Astrocyte (in vitro differentiated cells and primary cell): ENCODE measurements around the gene FFAR3.

Experiments used
- EZH2 ChIP-seq: IDR thresholded peaks from 2 replicates; pipeline ENCODE4 v1.6.1; 2012; ENCODE audit warnings: mild to moderate bottlenecking, low read length, inconsistent platforms; ENCODE audit not compliant: insufficient read depth
- TF ChIP-seq, protein P1 (sequence below): IDR thresholded peaks from 2 replicates; pipeline ENCODE4 v1.5.1; 2011; ENCODE audit warnings: low read depth, mild to moderate bottlenecking, inconsistent platforms, low read length, moderate library complexity; ENCODE audit not compliant: insufficient read depth

DNA sequence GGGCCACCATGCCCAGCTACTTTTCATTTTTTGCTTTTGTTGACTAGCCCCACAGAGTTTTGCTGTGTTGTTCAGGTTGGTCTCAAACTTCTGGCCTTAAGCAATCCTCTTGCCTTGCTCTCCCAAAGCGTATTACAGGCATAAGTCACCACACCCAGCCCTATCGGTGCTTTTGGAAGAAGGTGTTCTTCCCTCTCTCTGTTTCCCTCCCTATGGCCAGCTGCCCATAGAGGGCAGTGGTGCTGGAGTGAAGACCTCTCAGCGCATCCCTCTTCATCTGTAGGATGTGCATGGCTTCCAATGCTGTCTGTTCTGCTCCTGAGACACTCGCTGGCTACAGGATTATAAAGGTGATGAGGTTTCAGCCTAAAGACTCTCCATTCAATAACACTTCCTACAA is 30.6 kb upstream of the FFAR3 start:
- TF ChIP-seq, protein P1, sequence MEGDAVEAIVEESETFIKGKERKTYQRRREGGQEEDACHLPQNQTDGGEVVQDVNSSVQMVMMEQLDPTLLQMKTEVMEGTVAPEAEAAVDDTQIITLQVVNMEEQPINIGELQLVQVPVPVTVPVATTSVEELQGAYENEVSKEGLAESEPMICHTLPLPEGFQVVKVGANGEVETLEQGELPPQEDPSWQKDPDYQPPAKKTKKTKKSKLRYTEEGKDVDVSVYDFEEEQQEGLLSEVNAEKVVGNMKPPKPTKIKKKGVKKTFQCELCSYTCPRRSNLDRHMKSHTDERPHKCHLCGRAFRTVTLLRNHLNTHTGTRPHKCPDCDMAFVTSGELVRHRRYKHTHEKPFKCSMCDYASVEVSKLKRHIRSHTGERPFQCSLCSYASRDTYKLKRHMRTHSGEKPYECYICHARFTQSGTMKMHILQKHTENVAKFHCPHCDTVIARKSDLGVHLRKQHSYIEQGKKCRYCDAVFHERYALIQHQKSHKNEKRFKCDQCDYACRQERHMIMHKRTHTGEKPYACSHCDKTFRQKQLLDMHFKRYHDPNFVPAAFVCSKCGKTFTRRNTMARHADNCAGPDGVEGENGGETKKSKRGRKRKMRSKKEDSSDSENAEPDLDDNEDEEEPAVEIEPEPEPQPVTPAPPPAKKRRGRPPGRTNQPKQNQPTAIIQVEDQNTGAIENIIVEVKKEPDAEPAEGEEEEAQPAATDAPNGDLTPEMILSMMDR = no peak
- TF ChIP-seq EZH2 = no peak
